ENCODE data around the gene SQSTM1.
"Not testable (repeated sequence)": the region's sequence is repeated elsewhere in the genome, so short reads cannot be mapped to it uniquely, and the experiment has no call there.

SQSTM1 gene

GRCh38 chr5:179820483-179821297 is at the start of gene SQSTM1:
TSS of gene SQSTM1 (plus strand) at chr5:179820905. CDS start at chr5:179820937, 32 bp downstream.
- peak; percentile 77 for DNase-seq (ENCODE audit: low read depth)

GRCh38 chr5:179771311-179771895 is 49.3 kb upstream of the SQSTM1 start:
- no peak for DNase-seq (ENCODE audit: low read depth)

- DNase-seq (ENCODE audit: low read depth), result no peak
Measured at GRCh38 chr5:179772351-179772750, 48.4 kb upstream of the SQSTM1 start.

- no peak for DNase-seq (ENCODE audit: low read depth)
Measured at GRCh38 chr5:179773686-179774040, 47.0 kb upstream of the SQSTM1 start.

- DNase-seq (ENCODE audit: low read depth), result no peak
Measured at GRCh38 chr5:179774442-179774841, 46.3 kb upstream of the SQSTM1 start.

GRCh38 chr5:179776411-179776938 is 44.2 kb upstream of the SQSTM1 start:
- no peak for DNase-seq (ENCODE audit: low read depth)

GRCh38 chr5:179777456-179777855 is 43.2 kb upstream of the SQSTM1 start:
- DNase-seq (ENCODE audit: low read depth), result no peak

GRCh38 chr5:179777909-179778308 is 42.8 kb upstream of the SQSTM1 start:
- DNase-seq (ENCODE audit: low read depth), result no peak

- no peak for DNase-seq (ENCODE audit: low read depth)
Measured at GRCh38 chr5:179778591-179778990, 42.1 kb upstream of the SQSTM1 start.

GRCh38 chr5:179779826-179780225 is 40.9 kb upstream of the SQSTM1 start:
- no peak for DNase-seq (ENCODE audit: low read depth)

GRCh38 chr5:179780362-179780761 is 40.3 kb upstream of the SQSTM1 start:
- DNase-seq (ENCODE audit: low read depth), result no peak

GRCh38 chr5:179781846-179782245 is 38.9 kb upstream of the SQSTM1 start:
- no peak for DNase-seq (ENCODE audit: low read depth)

- no peak for DNase-seq (ENCODE audit: low read depth)
Measured at GRCh38 chr5:179783128-179783527, 37.6 kb upstream of the SQSTM1 start.

- no peak for DNase-seq (ENCODE audit: low read depth)
Measured at GRCh38 chr5:179786861-179787260, 33.8 kb upstream of the SQSTM1 start.

GRCh38 chr5:179788193-179788854 is 32.4 kb upstream of the SQSTM1 start:
- DNase-seq (ENCODE audit: low read depth), result no peak

- DNase-seq (ENCODE audit: low read depth), result not testable (repeated sequence)
Measured at GRCh38 chr5:179789278-179789677, 31.4 kb upstream of the SQSTM1 start.

- DNase-seq (ENCODE audit: low read depth), result no peak
Measured at GRCh38 chr5:179791881-179792611, 28.7 kb upstream of the SQSTM1 start.

- no peak for DNase-seq (ENCODE audit: low read depth)
Measured at GRCh38 chr5:179792612-179793467, 27.9 kb upstream of the SQSTM1 start.

- no peak for DNase-seq (ENCODE audit: low read depth)
Measured at GRCh38 chr5:179793468-179794139, 27.1 kb upstream of the SQSTM1 start, which contains the start of gene LTC4S. TSS of gene LTC4S (plus strand) at chr5:179793986. CDS start at chr5:179794081, 95 bp downstream.

- DNase-seq (ENCODE audit: low read depth), result no peak
Measured at GRCh38 chr5:179794171-179794570, 26.5 kb upstream of the SQSTM1 start.

- DNase-seq (ENCODE audit: low read depth), result no peak
Measured at GRCh38 chr5:179794575-179794974, 26.1 kb upstream of the SQSTM1 start.
